GM10248 (cell line): ENCODE measurements around the gene SIPA1L3.

Experiments
- CTCF ChIA-PET: fragments of 300-600 bp; sonication (Branson Sonifier 250); formaldehyde crosslinking; extraction: SDS; loops from one replicate; lab custom pipeline; 2021; ENCODE audit warnings: antibody characterized with exemption; lab: Yijun Ruan, JAX
- POLR2A ChIA-PET: fragments of 350-650 bp; sonication (Branson Sonifier 250); formaldehyde crosslinking; extraction: SDS; loops from one replicate; lab custom pipeline; 2020; ENCODE audit warnings: antibody characterized with exemption; lab: Yijun Ruan, JAX
- DNase-seq: peaks from one replicate; pipeline ENCODE4 v3.0.0; 2012; ENCODE audit errors: extremely low spot score
- CTCF ChIP-seq: IDR thresholded peaks from 2 replicates; pipeline ENCODE4 v1.5.1; 2012; ENCODE audit warnings: mild to moderate bottlenecking, low read depth; ENCODE audit errors: extremely low read depth, missing control alignments, control extremely low read depth

The SIPA1L3 gene

GRCh38 chr19:38151242-38151641 is 244.2 kb downstream of the SIPA1L3 start:
- CTCF ChIA-PET: interaction anchor here (2.0 to 4.9 kb wide), 2 partner anchors 9 to 24 kb away, joined by 4 to 20 read pairs; no protein-coding TSS in a partner anchor
- DNase-seq: no peak
- TF ChIP-seq CTCF: no peak
- POLR2A ChIA-PET: no interaction called here

GRCh38 chr19:38152461-38153379 is 245.7 kb downstream of the SIPA1L3 start:
- CTCF ChIA-PET: interaction anchor here (0.7 to 4.9 kb wide), 6 partner anchors 11 to 251 kb away, joined by 3 to 20 read pairs (median 4); no protein-coding TSS in a partner anchor
- TF ChIP-seq CTCF: no peak
- DNase-seq: no peak
- POLR2A ChIA-PET: no interaction called here

- TF ChIP-seq CTCF: no peak
- CTCF ChIA-PET: no interaction called here
- DNase-seq: no peak
These were observed 248.4 kb downstream of the SIPA1L3 start for GRCh38 chr19:38155453-38155852.

GRCh38 chr19:38158730-38159129 is 251.7 kb downstream of the SIPA1L3 start:
- no peak for TF ChIP-seq CTCF

More at GRCh38 chr19:38155453-38155852, 248.4 kb downstream of the SIPA1L3 start:
- POLR2A ChIA-PET: no interaction called here

GRCh38 chr19:38162094-38162493 is 255.1 kb downstream of the SIPA1L3 start:
- POLR2A ChIA-PET: no interaction called here
- CTCF ChIA-PET: interaction anchor here (1.0 kb wide), 1 partner anchor 18 kb away, joined by 3 read pairs; no protein-coding TSS in a partner anchor

More at GRCh38 chr19:38158730-38159129, 251.7 kb downstream of the SIPA1L3 start:
- ChIA-PET CTCF (no interaction called here), POLR2A (no interaction called here)
- no peak for DNase-seq

More at GRCh38 chr19:38162094-38162493, 255.1 kb downstream of the SIPA1L3 start:
- TF ChIP-seq CTCF: no peak
- DNase-seq: no peak
